HG02970 (cell line): ENCODE measurements around the gene GDPD5.

ENCODE experiments used
- ATAC-seq: cut with Tn5 transposase; IDR thresholded peaks from one replicate; pipeline ENCODE4 v1.9.1; 2021; ENCODE audit warnings: mild to moderate bottlenecking, moderate library complexity, moderate number of reproducible peaks; ENCODE audit not compliant: unreplicated experiment, low FRiP score

GDPD5 gene

DNA sequence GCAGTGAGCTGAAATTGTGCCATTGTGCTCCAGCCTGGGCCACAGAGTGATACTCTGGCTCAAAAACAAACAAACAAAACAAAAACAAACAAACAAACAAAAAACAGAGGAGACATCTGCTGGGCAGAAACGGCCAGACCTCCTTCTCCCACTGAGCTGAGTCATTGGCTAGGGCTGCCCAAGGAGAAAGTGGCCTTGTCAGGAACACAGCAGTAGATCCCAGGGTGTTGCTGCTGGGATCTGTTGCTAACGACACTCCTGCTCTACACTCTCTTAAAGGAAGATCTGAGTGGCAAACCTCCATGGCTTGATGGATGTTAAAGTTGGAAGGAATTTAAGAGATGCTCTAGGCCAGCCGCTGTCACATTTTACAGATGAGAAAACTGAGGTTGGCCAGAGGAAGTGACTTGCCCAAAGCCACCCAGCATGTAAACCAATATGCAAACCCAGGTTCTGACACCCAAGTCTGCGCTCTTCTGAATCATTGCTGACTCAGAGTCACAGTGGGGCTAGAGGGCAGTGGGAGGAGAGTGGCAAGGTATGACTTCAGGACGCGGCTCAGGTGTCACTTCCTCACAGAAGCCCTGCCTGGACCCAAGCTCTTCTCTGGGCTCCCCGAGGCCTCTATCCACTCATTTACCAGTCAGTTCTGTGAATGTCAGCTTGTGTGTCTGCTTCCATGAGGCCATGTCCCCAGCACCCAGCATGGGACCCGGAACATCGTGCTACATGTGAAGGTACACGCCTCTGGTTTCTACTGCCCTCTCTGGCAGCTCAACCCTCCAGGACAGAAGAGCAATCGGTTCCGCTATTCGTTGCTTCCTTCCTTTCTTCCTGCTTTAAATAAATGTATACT lies 11.3 kb upstream of the GDPD5 start:
- no peak for ATAC-seq

DNA sequence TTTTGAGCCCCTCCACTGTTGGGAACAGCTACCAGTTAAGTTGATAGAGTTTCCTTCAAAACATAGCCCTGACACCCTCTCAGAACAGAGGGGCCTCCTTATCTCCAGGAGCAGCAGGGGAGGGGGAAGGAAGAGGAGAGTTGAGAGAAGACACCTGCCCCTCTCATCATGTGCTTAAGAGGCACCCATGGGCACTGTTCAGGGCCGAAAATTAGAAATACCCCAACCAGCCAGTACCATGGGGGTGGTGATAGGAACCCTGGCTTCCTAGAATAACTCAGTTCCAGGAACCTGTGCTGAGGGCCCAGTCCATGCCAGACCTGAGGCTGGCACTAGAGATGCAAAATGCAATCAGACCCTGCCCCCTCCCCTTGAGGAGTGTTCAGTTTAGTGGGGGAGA lies 9.3 kb upstream of the GDPD5 start:
- ATAC-seq: no peak

DNA sequence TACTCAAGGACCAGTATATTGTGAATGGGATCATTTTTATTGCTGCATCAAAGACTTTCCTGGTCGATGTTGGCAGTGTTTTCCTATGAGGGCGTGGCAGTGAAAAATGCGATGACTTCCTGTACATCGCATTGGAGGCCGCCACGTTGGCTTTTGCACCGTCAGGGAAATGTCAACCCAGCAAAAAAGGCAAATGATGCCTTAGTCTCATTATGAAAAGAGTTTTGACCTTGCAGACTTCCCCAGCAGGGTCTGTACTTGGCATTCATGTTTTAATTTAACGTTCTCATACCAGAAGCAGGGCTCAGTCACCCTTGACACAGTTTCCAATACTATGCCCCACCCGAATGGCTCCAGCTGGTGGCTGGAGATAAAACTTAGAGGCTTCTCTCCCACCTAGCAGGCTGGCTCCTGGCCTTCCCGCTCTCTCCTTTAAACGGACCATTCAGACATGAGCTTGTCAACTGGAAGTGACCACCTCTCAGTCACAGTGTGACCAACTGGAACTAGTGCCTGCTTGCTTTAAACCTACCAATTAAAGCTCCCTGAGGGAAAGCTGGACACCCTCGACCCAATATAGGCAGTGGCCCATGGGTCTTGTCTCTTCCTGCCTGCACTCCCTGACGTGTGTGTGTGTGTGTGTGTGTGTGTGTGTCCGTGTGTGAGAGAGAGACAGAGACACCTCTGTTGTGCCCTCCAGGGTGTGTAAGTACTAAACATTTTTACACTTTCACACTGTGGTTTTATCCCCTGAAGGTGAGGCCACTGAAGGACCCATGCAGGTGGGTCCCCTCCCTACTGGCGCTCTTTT lies 8.7 kb upstream of the GDPD5 start:
- ATAC-seq: no peak

DNA sequence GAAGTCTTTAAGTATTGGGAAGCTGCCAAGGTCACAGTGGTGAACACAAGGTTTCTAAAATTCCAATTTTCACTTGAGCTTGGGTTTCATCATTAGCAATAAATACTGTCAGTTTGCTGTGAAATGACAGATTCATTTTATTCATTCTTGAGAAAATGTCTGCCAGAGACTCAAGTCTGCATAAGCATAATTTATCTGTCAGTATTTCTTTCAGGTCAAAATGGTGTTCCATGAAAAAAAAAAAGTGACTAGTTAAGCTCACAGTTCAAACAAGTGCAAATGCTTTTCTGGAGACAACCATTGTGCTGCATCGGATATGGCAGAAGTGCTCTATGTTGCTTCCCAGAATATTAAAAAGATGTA lies 8.1 kb upstream of the GDPD5 start:
- no peak for ATAC-seq

DNA sequence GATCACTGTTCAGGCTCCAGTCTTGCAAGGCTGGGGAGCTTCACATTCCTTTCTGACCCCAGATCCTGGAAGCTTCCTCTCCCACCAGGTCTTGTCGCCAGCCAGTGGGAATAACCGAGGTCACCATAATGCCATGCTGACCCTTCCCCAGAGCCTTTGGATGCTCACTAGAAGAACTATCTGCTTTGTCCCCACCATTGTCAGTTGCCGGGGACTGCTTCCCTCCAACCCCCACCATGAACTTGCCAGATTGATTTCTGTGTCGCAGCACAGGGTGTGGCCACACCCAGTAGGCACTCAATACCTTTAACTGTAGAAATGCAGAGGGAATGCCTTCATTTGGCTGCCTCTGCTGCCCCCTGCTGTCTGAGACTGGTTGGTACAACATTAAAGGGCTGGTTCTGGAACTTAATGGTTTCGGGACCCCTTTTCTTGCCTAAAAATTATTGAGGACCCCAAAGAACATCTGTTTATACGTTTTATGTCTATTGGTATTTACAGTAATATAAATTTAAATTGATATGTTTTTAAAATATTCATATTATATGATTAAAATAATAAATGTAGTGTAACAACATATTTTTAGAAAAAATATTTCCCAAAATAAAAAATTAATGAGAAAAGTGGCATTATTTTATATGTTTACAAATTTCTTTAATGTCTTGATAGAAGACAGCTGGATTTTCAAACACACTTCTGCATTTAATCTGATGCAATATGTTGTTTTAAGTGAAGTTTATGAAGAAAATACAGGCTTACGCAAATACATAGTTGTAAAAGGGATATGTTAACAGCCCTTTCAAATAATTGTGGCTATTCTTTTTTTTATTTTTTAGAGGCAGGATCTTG lies 6.7 kb upstream of the GDPD5 start:
- no peak for ATAC-seq

DNA sequence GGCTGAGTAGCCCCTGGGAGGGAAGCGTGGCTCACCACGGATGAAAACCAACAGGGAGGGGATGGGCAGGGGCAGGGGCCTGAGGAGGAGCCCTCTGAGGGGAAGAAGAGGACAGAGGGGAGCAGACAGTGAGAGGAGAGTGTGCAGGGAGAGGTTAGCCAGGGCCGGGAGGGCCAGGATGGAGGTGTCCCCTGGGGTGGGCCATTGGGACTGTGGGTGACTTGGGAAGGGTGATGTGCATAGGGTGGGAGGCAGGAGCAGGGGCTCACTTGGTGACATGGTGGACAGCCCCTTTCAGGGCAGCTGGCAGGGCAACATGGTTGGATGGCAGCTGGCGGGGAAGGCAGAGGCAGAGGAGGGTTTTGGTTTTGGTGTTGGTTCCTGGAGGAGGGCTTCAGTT lies 5.6 kb upstream of the GDPD5 start:
- no peak for ATAC-seq

DNA sequence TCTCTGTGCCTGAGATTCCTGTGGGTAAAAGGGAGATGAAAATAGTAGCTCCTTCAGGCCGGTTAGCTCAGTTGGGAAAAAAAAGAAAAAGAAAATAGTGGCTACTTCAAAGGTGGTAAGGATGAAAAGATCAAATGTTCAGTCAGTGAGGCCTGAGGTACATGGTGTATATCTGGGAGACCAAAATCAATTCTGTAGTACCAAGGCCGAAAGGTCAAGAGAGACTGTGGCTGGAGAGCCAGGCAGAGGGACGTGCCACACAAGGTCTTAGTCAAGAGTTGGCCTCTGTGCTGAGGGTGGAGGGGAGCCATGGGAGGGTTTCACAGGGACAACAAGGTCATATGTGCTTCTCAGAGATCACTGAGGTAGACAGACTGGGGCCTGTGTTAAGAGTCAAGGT lies 4.8 kb upstream of the GDPD5 start:
- no peak for ATAC-seq

DNA sequence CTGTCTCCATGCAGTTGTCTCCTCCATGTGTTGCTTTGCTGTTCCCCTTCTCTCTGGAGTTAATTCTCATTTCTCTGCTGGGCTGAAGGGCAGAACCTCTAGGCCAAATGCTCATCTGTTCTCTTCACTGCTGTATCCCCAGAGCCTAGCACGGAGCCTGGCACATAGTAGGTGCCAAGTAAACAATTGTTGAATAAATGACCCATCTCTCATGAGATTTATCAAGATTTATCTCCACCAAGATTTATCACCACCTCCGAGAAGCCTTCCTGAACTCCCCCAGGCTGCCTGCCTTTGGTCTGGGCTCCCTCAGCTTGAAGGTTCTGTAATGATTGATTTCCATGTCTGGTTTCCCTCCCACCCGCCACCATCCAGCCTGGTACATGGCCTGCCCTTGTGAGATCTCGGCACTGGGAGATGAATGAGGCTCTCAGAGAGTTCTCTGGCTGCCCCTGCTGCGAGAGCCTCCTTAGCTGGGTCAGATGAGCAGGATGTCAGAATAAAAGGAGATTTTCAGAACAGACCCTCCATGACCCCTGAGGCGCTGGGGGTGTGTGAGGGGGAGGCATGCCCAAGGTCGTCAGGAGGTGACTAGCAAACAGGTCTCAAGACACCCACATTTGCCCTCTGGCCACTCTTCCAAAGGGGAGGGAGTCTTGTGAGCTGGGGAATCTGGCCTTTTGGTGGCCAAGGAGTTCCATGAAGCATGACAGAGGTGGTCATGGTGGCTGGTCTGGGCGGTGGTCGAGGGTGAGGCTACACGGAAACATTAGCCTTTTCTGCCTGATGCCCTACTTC lies 2.4 kb upstream of the GDPD5 start:
- ATAC-seq: no peak

DNA sequence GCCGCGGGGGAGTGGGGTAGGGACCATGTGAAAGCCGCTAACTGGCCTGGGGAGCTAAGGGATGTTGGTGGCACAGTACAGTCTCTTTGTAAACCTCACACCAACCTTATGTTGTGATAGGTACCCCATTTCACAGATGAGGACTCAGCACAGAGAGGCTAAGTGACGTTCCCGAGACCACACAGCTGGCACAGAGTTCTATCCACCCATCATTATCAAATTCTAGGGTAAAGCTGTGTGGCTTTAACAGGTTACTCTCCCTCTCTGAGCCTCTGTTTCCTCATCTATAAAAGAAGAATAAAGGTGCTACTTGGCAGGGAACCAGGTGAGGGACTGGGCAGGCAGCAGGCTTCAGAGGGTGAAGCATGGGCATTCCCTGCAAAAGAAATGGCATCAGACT lies 1.4 kb upstream of the GDPD5 start:
- ATAC-seq: no peak

DNA sequence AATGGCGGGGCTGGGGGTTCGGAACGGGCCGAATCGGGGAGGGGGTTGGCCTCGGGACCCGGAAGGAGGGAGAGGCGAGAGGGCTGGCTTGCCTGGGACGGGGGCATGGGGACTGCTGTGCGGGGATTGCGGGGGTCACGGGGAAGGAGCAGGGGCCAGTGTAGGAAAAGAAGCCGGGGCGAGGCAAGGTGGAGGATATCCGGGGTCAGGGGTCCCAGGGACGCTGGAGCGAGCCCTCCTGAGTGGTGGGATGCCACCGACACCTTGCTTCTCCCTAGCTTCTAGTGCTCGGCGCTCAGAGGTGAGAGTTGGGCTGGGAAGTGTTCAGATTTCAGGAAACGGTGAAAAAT lies 426 bp upstream of the GDPD5 start:
- ATAC-seq: no peak

DNA sequence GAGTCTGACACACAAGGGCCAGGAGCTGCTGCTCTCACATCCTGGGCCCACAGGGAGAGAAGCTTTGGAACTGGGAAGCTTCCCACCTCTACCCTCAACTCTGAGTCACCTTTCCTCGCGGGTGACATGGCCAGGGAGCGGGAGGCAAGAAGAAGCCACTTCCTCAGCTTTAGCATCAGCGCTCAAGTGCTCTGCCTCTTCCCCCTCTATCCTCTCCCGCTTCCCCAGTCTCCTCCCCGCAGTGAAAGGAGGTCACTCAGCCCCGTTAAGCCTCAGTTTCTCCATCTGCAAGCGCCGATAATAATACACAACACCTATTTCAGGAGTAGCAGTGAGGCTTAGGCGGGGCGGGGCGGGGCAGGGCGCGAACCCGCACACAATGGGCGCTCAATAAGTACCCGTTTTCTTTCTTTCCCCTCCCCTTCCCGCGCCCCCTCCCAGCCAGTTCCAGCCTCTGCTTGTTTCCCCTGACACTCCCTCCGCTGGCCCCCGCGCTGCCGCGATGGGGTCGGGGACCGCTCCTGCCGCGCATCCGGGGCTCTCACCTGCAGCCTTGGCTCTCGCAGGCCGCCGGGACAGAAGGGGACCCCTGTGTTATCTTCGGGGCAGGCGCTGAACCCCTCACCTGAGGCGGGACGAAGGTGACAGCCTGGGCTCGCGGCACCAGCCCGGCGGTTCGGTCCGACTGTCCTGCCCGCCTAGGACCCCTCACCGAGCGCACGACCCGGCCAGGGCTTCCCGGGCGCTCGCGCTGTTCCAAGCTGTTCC lies 892 bp downstream of the GDPD5 start:
- ATAC-seq: no peak

DNA sequence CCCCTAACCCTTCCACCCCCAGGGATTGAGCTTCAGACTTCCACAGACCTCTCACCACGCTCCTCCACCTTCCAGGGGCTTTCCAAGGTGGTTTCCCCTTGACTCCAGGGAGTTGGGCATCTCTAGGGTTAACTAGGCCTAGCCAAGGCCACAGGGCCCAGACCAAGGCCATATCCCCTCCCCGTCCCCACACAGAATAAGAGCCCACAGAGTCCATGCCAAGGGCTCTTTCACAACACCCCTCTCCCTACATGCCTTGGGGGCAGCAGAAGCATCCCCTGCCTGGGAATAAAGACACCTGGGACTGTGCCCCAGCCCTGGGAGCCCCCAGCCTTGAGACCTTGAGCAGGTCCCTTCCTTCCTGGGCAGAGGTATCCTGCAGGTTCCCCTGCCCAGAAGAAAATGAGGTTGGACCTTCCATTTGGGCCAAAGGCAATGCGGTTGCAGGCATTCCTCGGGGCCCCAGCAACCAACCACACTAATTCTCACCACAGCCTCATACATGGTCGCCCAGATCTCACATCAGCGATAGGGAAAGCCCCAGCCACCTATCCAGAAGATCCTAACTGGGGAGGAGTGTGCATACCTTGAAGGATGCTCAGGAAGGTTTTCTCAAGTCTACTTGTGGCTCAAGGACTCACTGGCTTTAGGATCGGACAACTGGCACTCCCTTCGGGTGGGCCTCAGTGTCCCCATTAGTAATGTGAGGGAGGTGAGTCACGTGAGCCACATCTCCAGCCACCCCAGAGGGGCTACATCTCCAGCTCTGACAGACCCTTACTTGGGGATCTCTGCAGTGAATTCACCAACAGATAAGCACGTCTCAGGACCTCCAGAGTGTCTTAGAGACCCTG lies 1.7 kb downstream of the GDPD5 start:
- ATAC-seq: no peak

DNA sequence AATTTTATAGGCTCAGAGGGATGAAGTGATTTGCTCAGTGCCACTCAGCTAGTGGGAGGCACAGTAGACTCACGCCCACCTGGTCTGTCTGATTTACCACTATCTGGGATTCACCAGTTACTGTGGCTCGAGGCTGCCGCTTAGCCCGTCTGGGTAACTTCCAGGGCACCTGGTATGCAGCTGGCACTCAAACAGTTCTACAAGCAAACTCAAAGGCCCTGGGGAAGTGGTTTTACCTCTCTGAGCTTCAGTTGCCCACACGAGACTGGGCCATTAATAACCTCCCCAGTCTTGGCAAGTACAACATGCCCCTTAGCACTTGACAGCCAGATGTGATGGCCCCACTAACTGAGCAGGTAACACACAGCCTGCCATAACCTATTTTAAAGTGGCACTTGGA lies 2.6 kb downstream of the GDPD5 start:
- no peak for ATAC-seq

DNA sequence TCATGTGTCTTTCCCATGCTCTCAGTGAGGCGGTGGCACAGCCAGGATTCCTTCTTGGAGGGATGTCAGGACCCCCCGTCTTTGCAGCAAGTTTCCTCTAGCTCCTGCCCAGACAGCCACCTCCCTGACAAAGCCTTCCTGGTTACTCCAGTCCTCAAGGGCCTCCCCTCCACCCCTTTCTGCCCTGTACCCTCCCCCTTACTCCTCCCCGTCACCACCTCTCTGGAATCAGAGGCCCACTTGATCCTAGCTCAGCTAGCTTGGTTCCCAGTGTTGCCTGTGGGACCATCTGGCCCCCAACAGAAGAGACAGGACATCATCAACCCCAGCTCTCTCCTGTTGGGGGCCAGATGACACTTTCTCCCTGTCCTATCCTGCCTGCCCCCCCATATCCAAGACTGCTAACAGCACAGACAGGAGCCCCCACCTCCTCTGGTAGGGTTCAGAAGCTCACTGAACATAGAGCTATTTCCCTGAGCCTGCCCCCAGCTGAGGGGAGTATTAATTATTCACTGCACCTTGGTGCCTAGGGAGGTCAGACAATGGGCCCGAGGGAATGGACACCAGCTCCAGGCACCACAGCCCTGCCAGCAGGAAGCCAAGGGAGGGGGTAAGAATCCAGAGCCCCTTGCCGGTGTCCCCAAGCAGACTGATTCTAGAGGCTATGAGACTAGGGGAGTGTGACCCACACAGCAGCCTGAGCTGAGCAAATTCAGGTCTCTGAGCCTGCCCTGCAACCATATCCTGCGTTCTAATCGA lies 3.3 kb downstream of the GDPD5 start:
- no peak for ATAC-seq

DNA sequence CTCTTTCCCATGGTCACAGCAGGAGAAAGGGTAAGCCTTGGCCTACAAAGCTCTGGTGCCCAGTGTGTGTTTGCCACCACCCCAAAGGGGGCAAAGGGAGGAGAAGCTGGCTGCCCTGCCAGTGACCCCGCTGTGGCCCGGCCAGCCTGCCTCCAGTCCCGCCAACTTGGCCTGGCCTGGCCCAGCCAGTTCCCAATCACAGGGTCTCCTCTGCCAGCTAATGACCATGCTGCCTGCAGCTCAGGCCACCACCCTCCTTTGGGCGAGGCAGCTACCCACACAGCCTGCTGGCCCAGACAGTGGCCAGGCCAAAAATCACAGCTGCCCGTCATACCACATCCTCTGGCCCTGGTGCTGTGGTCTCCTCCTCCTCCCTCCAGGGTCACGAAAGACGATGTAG lies 5.1 kb downstream of the GDPD5 start:
- no peak for ATAC-seq

DNA sequence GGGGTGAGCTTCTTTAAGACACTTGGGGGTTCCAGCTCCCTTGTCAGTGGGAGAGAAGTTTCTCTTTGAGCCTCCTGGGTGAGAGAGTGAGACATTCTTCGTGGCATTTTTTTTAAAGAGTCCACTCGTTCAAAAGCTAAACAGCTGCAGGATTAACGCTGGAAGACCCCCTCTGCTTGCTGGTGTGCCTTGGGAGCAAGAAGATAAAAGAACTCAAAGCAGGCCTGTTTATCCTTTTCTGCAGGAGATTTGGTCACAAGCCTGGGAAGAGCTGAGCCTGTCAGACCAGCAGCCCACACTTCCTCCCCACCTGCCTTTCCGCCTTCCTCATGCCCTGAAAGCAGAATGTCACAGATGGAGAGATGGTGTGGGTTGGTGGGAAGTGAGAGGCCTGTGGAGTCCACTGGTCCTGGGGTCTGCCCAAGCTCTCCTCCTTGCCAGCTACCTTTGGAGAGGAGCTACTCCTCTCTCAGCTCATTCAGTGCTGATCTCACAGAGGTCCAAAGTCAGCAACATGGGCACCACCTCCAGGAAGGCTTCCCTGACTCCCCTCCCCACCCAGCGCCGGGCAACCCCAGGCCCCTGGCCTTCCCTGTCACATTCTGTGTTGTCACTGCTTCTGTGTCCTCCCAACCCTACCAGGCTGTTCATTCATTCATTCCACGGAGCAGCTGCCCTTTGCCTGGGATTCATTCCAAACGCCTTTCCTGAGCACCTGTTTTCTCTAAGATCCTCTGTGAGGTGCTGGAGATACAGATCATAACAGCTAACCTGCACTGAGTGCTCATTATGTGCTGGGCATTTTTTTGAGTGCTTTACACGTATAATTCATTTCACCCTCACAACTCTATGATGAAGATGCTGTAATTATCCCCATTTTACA lies 6.7 kb downstream of the GDPD5 start:
- ATAC-seq: no peak

DNA sequence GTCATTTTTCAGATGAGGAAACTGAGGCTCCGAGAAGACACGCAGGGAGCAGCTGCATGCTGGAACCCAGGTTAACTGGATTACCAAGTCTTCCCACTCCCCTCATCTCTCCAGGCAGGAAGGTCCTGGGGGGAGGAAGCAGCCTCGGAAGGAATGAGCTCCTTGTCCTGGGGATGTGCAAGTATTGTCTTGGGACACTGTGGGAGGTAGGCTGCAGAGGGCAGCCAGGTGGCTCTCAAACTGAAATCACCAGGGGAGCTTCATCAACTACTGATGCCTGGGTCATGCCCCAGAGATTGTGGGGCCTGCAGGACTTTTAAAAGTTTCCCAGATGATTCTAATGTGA lies 7.6 kb downstream of the GDPD5 start:
- ATAC-seq: no peak
